Uterus (tissue), 4 donors: ENCODE measurements around the gene HCN2. TPM values are rescaled to one million over a fixed set of nuclear protein-coding genes. Genes with fewer than 3 reads are reported as not detected.
"Not testable (repeated sequence)": the region's sequence is repeated elsewhere in the genome, so short reads cannot be mapped to it uniquely, and the experiment has no call there.

Experiments used
- DNase-seq, 2 donors: peaks; one replicate each; pipeline ENCODE4 v3.0.0-alpha.2; 2019 to 2020
- H3K27ac ChIP-seq, 2 donors: fragments of 200-600 bp; sonication (generic); 1 replicate in 1 of 2; 2 replicates in 1 of 2; pipeline ENCODE4 v1.5.1; 2016 to 2018
- H3K27me3 ChIP-seq, 2 donors: fragments of 200-600 bp; sonication (generic); one replicate each; pipeline ENCODE4 v1.5.1; 2018 to 2019; ENCODE audit warnings: control low read depth in 1 of 2
- H3K36me3 ChIP-seq, 2 donors: fragments of 200-600 bp; sonication (generic); one replicate each; pipeline ENCODE4 v1.5.1; 2019; ENCODE audit warnings: control low read depth in 1 of 2
- H3K4me1 ChIP-seq, 2 donors: fragments of 200-600 bp; sonication (generic); one replicate each; pipeline ENCODE4 v1.5.1; 2018 to 2019; ENCODE audit warnings: control low read depth in 1 of 2
- H3K4me3 ChIP-seq, 2 donors: fragments of 200-600 bp; sonication (generic); 1 replicate in 1 of 2; 2 replicates in 1 of 2; pipeline ENCODE4 v1.5.1; 2018 to 2019; ENCODE audit warnings: mild to moderate bottlenecking in 1 of 2
- H3K9me3 ChIP-seq, 2 donors: fragments of 200-600 bp; sonication (generic); one replicate each; pipeline ENCODE4 v1.5.1; 2019; ENCODE audit warnings: control low read depth in 1 of 2
- POLR2A ChIP-seq, 2 donors: fragments of 450-650 bp; IDR thresholded peaks; one replicate each; pipeline ENCODE4 v1.6.1; 2016; ENCODE audit warnings: antibody characterized with exemption in 2 of 2, mild to moderate bottlenecking in 1 of 2, moderate library complexity in 1 of 2
- intact Hi-C: fragments of 100-400 bp; cut with DNase I; formaldehyde crosslinking; loops from one replicate; pipeline ENCODE4 v1.15.1; 2023; ENCODE audit warnings: low total_unique reads
- total RNA-seq, 4 donors: library from RNA; depleted of rRNA in 3 of 4; stranded (reverse); fragments of >200 nt in 3 of 4; gene quantifications; one replicate each; pipeline versions ENCODE4 v1.1.0 to v1.2.4, GENCODE V29; 2014 to 2023
- TF ChIP-seq, protein P1 (sequence below), 4 experiments: fragments of 200-600 bp in 2 of 4; fragments of 450-650 bp in 2 of 4; sonication (generic) in 2 of 4; IDR thresholded peaks; one replicate each; pipeline ENCODE4 v1.5.1; 2016 to 2019; ENCODE audit warnings: antibody characterized with exemption in 4 of 4, mild to moderate bottlenecking in 2 of 4, moderate library complexity in 1 of 4
- donor health status: DM: yes; HTN: yes; CAD: no.

The HCN2 gene
- total RNA-seq, 4 donors from 2014 or later: 0.83 TPM; not detected in 3

- Histone ChIP-seq H3K4me1 (no peaks in the 10 kb centered on the region), H3K27me3 (no peaks in the 10 kb centered on the region), H3K36me3 (no peaks in the 10 kb centered on the region), H3K27ac (no peak overlapping the region), H3K9me3 (no peaks in the 10 kb centered on the region), H3K4me3 (no peak overlapping the region)
- no peak for TF ChIP-seq POLR2A (IDR thresholded peaks at IDR 0.05)
- TF ChIP-seq, protein P1, sequence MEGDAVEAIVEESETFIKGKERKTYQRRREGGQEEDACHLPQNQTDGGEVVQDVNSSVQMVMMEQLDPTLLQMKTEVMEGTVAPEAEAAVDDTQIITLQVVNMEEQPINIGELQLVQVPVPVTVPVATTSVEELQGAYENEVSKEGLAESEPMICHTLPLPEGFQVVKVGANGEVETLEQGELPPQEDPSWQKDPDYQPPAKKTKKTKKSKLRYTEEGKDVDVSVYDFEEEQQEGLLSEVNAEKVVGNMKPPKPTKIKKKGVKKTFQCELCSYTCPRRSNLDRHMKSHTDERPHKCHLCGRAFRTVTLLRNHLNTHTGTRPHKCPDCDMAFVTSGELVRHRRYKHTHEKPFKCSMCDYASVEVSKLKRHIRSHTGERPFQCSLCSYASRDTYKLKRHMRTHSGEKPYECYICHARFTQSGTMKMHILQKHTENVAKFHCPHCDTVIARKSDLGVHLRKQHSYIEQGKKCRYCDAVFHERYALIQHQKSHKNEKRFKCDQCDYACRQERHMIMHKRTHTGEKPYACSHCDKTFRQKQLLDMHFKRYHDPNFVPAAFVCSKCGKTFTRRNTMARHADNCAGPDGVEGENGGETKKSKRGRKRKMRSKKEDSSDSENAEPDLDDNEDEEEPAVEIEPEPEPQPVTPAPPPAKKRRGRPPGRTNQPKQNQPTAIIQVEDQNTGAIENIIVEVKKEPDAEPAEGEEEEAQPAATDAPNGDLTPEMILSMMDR (IDR thresholded peaks at IDR 0.05): no peak
- no peak for DNase-seq
- intact Hi-C loops: no loop called here
These were observed 29.1 kb downstream of the HCN2 start for GRCh38 chr19:618674-619285.

DNA sequence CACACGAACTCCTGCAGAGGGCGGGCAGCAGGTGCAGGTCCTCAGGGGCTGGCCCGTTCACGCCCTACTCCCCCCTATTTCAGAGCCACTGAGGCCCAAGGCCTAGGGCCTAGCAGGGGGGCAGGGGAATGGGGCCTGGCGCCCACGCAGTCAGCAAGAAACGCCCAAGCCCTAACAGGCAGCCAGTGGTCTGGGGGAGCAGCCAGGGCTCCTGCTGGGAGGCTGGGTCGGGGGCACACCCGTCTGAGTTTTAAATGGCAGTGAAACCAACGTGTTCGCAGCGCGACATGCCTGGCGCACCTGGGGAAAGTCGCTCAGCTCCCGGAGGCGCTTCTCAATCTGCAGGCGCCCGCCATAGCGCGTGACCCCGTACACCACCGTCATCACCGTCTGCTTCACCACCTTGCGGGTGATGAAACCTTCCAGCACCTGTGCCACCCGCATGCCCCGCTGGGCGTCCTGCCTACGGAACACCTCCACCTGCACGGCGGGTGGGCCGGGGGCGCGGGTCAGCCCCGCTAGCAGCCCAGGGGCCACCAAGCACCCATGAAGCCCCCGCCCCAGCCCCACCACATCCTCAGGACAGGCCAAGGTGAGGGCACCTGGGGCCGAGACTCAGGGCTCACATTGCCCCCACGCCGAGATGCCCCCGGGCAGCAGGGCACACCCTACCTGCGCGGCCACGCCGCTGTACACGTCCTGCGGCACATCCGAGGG lies 29.8 kb downstream of the HCN2 start:
- no peaks in the 10 kb centered on the region for H3K4me1 ChIP-seq
- no peaks in the 10 kb centered on the region for H3K36me3 ChIP-seq
- no peak overlapping the region for H3K27ac ChIP-seq
- no peak for TF ChIP-seq POLR2A (IDR thresholded peaks at IDR 0.05)
- TF ChIP-seq, protein P1 (IDR thresholded peaks at IDR 0.05): no peak
- intact Hi-C loops: no loop called here
- H3K4me3 ChIP-seq: no peak overlapping the region
- H3K9me3 ChIP-seq: no peaks in the 10 kb centered on the region
- no peak for DNase-seq
- no peaks in the 10 kb centered on the region for H3K27me3 ChIP-seq

- Histone ChIP-seq H3K27ac (no peak overlapping the region), H3K4me1 (no peaks in the 10 kb centered on the region), H3K36me3 (no peaks in the 10 kb centered on the region), H3K4me3 (no peak overlapping the region), H3K27me3 (no peaks in the 10 kb centered on the region), H3K9me3 (no peaks in the 10 kb centered on the region)
- TF ChIP-seq POLR2A (IDR thresholded peaks at IDR 0.05): no peak
- TF ChIP-seq, protein P1 (IDR thresholded peaks at IDR 0.05): no peak
- intact Hi-C loops: no loop called here
- DNase-seq: no peak
These were observed 30.6 kb downstream of the HCN2 start for GRCh38 chr19:620166-620862.

GRCh38 chr19:621191-621590 lies 31.5 kb downstream of the HCN2 start:
- H3K9me3 ChIP-seq, H3K27me3 ChIP-seq, intact Hi-C loops, H3K27ac ChIP-seq, H3K4me3 ChIP-seq, H3K36me3 ChIP-seq, DNase-seq, H3K4me1 ChIP-seq: not testable (repeated sequence)

GRCh38 chr19:621819-622218 lies 32.1 kb downstream of the HCN2 start:
- no peaks in the 10 kb centered on the region for H3K36me3 ChIP-seq
- H3K27me3 ChIP-seq: no peaks in the 10 kb centered on the region
- DNase-seq: no peak
- no peaks in the 10 kb centered on the region for H3K4me1 ChIP-seq
- H3K4me3 ChIP-seq: no peak overlapping the region
- intact Hi-C loops: no loop called here
- no peaks in the 10 kb centered on the region for H3K9me3 ChIP-seq
- H3K27ac ChIP-seq: no peak overlapping the region
- TF ChIP-seq, protein P1 (IDR thresholded peaks at IDR 0.05): no peak
- no peak for TF ChIP-seq POLR2A (IDR thresholded peaks at IDR 0.05)
